ENCODE data around the gene ATP6V1B1. TPM values are rescaled to one million over a fixed set of nuclear protein-coding genes. Genes with fewer than 3 reads are reported as not detected.
A peak's percentile ranks its signal among the peaks of the same experiment; 100 is the strongest.

Gene ATP6V1B1
- polyA plus RNA-seq, 1 donor (not counting 4 experiments of a cell fraction or from before 2014, with no cell fraction given), result not detected

- H3K4me1 ChIP-seq (ENCODE audit: control insufficient read depth, extremely low read depth, insufficient read depth, low read length), result peaks cover 8% of the 10 kb centered on the region
- H4K20me1 ChIP-seq (ENCODE audit: control insufficient read depth, extremely low read depth, insufficient read depth, low read length), result no peaks in the 10 kb centered on the region
- no peak for TF ChIP-seq CTCF (optimal IDR thresholded peaks at IDR 0.05 in 1 of 3, IDR thresholded peaks at IDR 0.05 in 1 of 3, conservative IDR thresholded peaks at IDR 0.05 in 1 of 3; ENCODE audit: extremely low read depth in 1 of 3, insufficient read depth in 2 of 3, low read length in 3 of 3)
- peak; percentile 9 for TF ChIP-seq EZH2 (IDR thresholded peaks at IDR 0.05; ENCODE audit: low read length)
- H3K9me1 ChIP-seq (ENCODE audit: control insufficient read depth, extremely low read depth, insufficient read depth, low read length), result no peaks in the 10 kb centered on the region
- H3K4me2 ChIP-seq (ENCODE audit: control insufficient read depth, extremely low read depth, insufficient read depth, low read depth, low read length), result no peak overlapping the region
- FAIRE-seq (no peak), DNase-seq (ENCODE audit: low read depth, low spot score) (no peak)
- peaks cover 92% of the 10 kb centered on the region for H3K27me3 ChIP-seq (ENCODE audit: control insufficient read depth, extremely low read depth, insufficient read depth, low read length)
- no peaks in the 10 kb centered on the region for H3K79me2 ChIP-seq (ENCODE audit: control insufficient read depth, insufficient read depth, low read length)
- H3K36me3 ChIP-seq (ENCODE audit: control insufficient read depth in 2 of 2, extremely low read depth in 1 of 2, insufficient read depth in 2 of 2, low read length in 2 of 2), result no peaks in the 10 kb centered on the region
- no peak overlapping the region for H3K4me3 ChIP-seq (ENCODE audit: control insufficient read depth in 2 of 3, extremely low read depth in 1 of 3, insufficient read depth in 2 of 3, low read depth in 1 of 3, low read length in 3 of 3)
- H3K9me3 ChIP-seq (ENCODE audit: control insufficient read depth, low read depth, low read length), result no peaks in the 10 kb centered on the region
- dilution Hi-C loops (cut with MboI; ENCODE audit: extremely low pct_ligation_motif_present, low sequenced_read_pairs), result no loop called here
- no peak overlapping the region for H3K27ac ChIP-seq (ENCODE audit: control insufficient read depth, insufficient read depth, low read length)
- no peak overlapping the region for H2AFZ ChIP-seq (ENCODE audit: control insufficient read depth, low read length)
- H3K9ac ChIP-seq (ENCODE audit: control insufficient read depth, extremely low read depth, insufficient read depth, low read length), result no peak overlapping the region
Observed at GRCh38 chr2:70897977-70898226, 37.8 kb upstream of the ATP6V1B1 start.

- dilution Hi-C loops (cut with MboI; ENCODE audit: extremely low pct_ligation_motif_present, low sequenced_read_pairs), result no loop called here
- FAIRE-seq, result no peak
- H3K4me2 ChIP-seq (ENCODE audit: control insufficient read depth, extremely low read depth, insufficient read depth, low read depth, low read length), result no peak overlapping the region
Observed at GRCh38 chr2:70898363-70899240, 37.1 kb upstream of the ATP6V1B1 start.

More at GRCh38 chr2:70898363-70899240, 37.1 kb upstream of the ATP6V1B1 start:
- Histone ChIP-seq H3K4me3 (ENCODE audit: control insufficient read depth in 2 of 3, extremely low read depth in 1 of 3, insufficient read depth in 2 of 3, low read depth in 1 of 3, low read length in 3 of 3) (no peak overlapping the region), H3K27me3 (ENCODE audit: control insufficient read depth, extremely low read depth, insufficient read depth, low read length) (peaks cover 92% of the 10 kb centered on the region), H3K9me3 (ENCODE audit: control insufficient read depth, low read depth, low read length) (no peaks in the 10 kb centered on the region), H3K79me2 (ENCODE audit: control insufficient read depth, insufficient read depth, low read length) (no peaks in the 10 kb centered on the region), H4K20me1 (ENCODE audit: control insufficient read depth, extremely low read depth, insufficient read depth, low read length) (no peaks in the 10 kb centered on the region), H3K9me1 (ENCODE audit: control insufficient read depth, extremely low read depth, insufficient read depth, low read length) (no peaks in the 10 kb centered on the region), H3K27ac (ENCODE audit: control insufficient read depth, insufficient read depth, low read length) (no peak overlapping the region), H3K4me1 (ENCODE audit: control insufficient read depth, extremely low read depth, insufficient read depth, low read length) (peaks cover 8% of the 10 kb centered on the region), H3K9ac (ENCODE audit: control insufficient read depth, extremely low read depth, insufficient read depth, low read length) (no peak overlapping the region), H3K36me3 (ENCODE audit: control insufficient read depth in 2 of 2, extremely low read depth in 1 of 2, insufficient read depth in 2 of 2, low read length in 2 of 2) (no peaks in the 10 kb centered on the region), H2AFZ (ENCODE audit: control insufficient read depth, low read length) (no peak overlapping the region)
- no peak for DNase-seq (ENCODE audit: low read depth, low spot score)
- TF ChIP-seq CTCF (optimal IDR thresholded peaks at IDR 0.05 in 1 of 3, IDR thresholded peaks at IDR 0.05 in 1 of 3, conservative IDR thresholded peaks at IDR 0.05 in 1 of 3; ENCODE audit: extremely low read depth in 1 of 3, insufficient read depth in 2 of 3, low read length in 3 of 3) (no peak), EZH2 (IDR thresholded peaks at IDR 0.05; ENCODE audit: low read length) (no peak)

Measured in keratinocyte (primary cell).